Sigmoid colon (tissue), 4 donors: ENCODE results near the gene HBG1.

Source experiments
- EP300 ChIP-seq, 4 donors: sonication (generic); formaldehyde crosslinking; IDR thresholded peaks; one replicate each; pipeline ENCODE4 v1.6.1; 2017; ENCODE audit warnings: antibody characterized with exemption in 4 of 4
- POLR2A ChIP-seq, 2 donors: fragments of 450-650 bp; IDR thresholded peaks; one replicate each; pipeline ENCODE4 v1.6.1; 2016; ENCODE audit warnings: antibody characterized with exemption in 2 of 2, mild to moderate bottlenecking in 2 of 2, moderate library complexity in 2 of 2
- POLR2AphosphoS5 ChIP-seq, 4 donors: sonication (generic); formaldehyde crosslinking; IDR thresholded peaks; one replicate each; pipeline ENCODE4 v1.6.1; 2017; ENCODE audit warnings: antibody characterized with exemption in 4 of 4
- TF ChIP-seq, protein P1 (sequence below), 4 experiments: fragments of 450-650 bp in 3 of 4; fragments of 200-600 bp in 1 of 4; IDR thresholded peaks; one replicate each; pipeline ENCODE4 v1.5.1; 2016 to 2019; ENCODE audit warnings: antibody characterized with exemption in 4 of 4, mild to moderate bottlenecking in 3 of 4, moderate library complexity in 2 of 4

DNA sequence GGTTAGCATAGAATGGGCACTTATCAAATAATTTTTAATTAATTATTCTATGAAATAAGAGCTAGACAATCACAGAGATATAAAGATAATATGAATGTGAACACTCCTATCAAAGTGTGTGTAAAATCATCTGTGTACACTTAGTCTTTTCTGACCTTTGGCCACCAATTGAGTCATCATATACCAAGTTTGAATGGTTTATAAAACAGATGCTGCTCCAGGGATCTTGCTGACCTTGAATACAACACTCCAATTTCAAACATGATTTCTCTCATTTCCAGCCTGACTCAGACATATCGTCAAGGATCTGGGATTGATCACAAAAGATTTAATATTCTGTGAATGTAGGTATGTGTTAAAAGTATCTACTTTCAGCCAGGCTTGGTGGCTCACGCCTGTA, 46.3 kb downstream of the HBG1 start:
- TF ChIP-seq, protein P1, sequence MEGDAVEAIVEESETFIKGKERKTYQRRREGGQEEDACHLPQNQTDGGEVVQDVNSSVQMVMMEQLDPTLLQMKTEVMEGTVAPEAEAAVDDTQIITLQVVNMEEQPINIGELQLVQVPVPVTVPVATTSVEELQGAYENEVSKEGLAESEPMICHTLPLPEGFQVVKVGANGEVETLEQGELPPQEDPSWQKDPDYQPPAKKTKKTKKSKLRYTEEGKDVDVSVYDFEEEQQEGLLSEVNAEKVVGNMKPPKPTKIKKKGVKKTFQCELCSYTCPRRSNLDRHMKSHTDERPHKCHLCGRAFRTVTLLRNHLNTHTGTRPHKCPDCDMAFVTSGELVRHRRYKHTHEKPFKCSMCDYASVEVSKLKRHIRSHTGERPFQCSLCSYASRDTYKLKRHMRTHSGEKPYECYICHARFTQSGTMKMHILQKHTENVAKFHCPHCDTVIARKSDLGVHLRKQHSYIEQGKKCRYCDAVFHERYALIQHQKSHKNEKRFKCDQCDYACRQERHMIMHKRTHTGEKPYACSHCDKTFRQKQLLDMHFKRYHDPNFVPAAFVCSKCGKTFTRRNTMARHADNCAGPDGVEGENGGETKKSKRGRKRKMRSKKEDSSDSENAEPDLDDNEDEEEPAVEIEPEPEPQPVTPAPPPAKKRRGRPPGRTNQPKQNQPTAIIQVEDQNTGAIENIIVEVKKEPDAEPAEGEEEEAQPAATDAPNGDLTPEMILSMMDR (IDR thresholded peaks at IDR 0.05): no peak
- TF ChIP-seq POLR2A (IDR thresholded peaks at IDR 0.05) (no peak), EP300 (IDR thresholded peaks at IDR 0.05) (no peak), POLR2AphosphoS5 (IDR thresholded peaks at IDR 0.05) (no peak)
